Measurements from ENCODE around the gene CDON.

DNA sequence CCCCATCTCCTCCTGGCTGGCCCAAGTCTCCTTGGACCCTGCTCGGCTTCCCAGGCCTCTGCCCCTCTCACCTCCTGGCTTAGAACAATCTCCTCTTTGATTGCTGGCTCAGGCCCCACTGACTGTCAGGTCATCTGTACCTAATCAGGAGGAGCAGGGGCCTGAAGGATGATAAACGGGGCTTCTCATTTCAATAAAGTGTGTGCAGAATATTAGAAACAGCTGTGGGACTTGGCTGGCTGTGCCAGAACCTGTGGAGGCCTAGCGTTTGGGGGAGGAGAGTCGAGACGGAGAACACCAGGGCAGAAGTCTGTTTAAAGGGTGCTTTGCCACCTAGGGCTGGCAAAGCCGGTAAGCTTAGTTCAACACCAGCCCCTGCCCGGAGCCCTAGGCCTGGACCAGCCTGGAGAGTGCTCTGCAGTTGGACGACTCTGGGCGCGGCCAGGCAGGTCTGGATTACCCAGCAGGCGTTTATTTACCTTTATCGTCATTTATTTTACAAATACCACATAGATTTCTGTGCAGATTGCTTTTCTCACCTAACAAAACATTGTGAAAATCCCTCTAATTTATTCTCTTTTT, 127.0 kb downstream of the CDON start:
- TF ChIP-seq, protein P1, sequence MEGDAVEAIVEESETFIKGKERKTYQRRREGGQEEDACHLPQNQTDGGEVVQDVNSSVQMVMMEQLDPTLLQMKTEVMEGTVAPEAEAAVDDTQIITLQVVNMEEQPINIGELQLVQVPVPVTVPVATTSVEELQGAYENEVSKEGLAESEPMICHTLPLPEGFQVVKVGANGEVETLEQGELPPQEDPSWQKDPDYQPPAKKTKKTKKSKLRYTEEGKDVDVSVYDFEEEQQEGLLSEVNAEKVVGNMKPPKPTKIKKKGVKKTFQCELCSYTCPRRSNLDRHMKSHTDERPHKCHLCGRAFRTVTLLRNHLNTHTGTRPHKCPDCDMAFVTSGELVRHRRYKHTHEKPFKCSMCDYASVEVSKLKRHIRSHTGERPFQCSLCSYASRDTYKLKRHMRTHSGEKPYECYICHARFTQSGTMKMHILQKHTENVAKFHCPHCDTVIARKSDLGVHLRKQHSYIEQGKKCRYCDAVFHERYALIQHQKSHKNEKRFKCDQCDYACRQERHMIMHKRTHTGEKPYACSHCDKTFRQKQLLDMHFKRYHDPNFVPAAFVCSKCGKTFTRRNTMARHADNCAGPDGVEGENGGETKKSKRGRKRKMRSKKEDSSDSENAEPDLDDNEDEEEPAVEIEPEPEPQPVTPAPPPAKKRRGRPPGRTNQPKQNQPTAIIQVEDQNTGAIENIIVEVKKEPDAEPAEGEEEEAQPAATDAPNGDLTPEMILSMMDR (IDR thresholded peaks at IDR 0.05 in 4 of 5, conservative IDR thresholded peaks at IDR 0.05 in 1 of 5), result no peak
- no peak for TF ChIP-seq POLR2A (IDR thresholded peaks at IDR 0.05)

All from gastrocnemius medialis (tissue), 4 donors.